NCI-H526 (cell line): Measurements from ENCODE around the gene PRKAB1.
A peak's percentile ranks its signal among the peaks of the same experiment; 100 is the strongest.

Source experiments
- DNase-seq, 2 experiments: peaks; one replicate each; lab custom pipeline; 2025; lab: John Stamatoyannopoulos, UW

PRKAB1 gene

GRCh38 chr12:119664642-119665041, 3.3 kb upstream of the PRKAB1 start:
- no peak for DNase-seq

GRCh38 chr12:119665164-119665929, 2.6 kb upstream of the PRKAB1 start:
- DNase-seq, result no peak

- DNase-seq, result no peak
Measured at GRCh38 chr12:119666226-119666795, 1.6 kb upstream of the PRKAB1 start.

GRCh38 chr12:119666900-119667576, 895 bp upstream of the PRKAB1 start:
- DNase-seq, result no peak

GRCh38 chr12:119668324-119668841, 450 bp downstream of the PRKAB1 start:
- DNase-seq, result no peak

GRCh38 chr12:119669744-119670472, 2.0 kb downstream of the PRKAB1 start:
- peak in 1 of 2 experiments; percentile 15 for DNase-seq

GRCh38 chr12:119671070-119671469, 3.1 kb downstream of the PRKAB1 start:
- no peak for DNase-seq

- no peak for DNase-seq
Measured at GRCh38 chr12:119672194-119672593, 4.3 kb downstream of the PRKAB1 start.

GRCh38 chr12:119673634-119674033, 5.7 kb downstream of the PRKAB1 start:
- no peak for DNase-seq

GRCh38 chr12:119674560-119674959, 6.6 kb downstream of the PRKAB1 start:
- no peak for DNase-seq

GRCh38 chr12:119676022-119676421, 8.1 kb downstream of the PRKAB1 start:
- DNase-seq, result no peak

- DNase-seq, result no peak
Measured at GRCh38 chr12:119676573-119676972, 8.6 kb downstream of the PRKAB1 start.

GRCh38 chr12:119678459-119678858, 10.5 kb downstream of the PRKAB1 start:
- DNase-seq, result no peak

- no peak for DNase-seq
Measured at GRCh38 chr12:119679081-119679480, 11.1 kb downstream of the PRKAB1 start.

GRCh38 chr12:119679490-119679889, 11.6 kb downstream of the PRKAB1 start:
- DNase-seq, result no peak

GRCh38 chr12:119681111-119681510, 13.2 kb downstream of the PRKAB1 start:
- no peak for DNase-seq

GRCh38 chr12:119681728-119682638, 14.1 kb downstream of the PRKAB1 start:
- peak in 1 of 2 experiments; percentile 41 for DNase-seq

GRCh38 chr12:119682639-119683252, 14.8 kb downstream of the PRKAB1 start:
- no peak for DNase-seq

- DNase-seq, result no peak
Measured at GRCh38 chr12:119683413-119683812, 15.5 kb downstream of the PRKAB1 start.

- no peak for DNase-seq
Measured at GRCh38 chr12:119683816-119684215, 15.9 kb downstream of the PRKAB1 start.
